Measurements from ENCODE around the gene EXO5. TPM values are rescaled to one million over a fixed set of nuclear protein-coding genes. Genes with fewer than 3 reads are reported as not detected.
"Not testable (repeated sequence)": the region's sequence is repeated elsewhere in the genome, so short reads cannot be mapped to it uniquely, and the experiment has no call there.

EXO5 gene
- total and polyA plus RNA-seq, 2 donors (not counting 1 experiment from before 2014, with no cell fraction given): 9.0 to 11.1 TPM

DNA sequence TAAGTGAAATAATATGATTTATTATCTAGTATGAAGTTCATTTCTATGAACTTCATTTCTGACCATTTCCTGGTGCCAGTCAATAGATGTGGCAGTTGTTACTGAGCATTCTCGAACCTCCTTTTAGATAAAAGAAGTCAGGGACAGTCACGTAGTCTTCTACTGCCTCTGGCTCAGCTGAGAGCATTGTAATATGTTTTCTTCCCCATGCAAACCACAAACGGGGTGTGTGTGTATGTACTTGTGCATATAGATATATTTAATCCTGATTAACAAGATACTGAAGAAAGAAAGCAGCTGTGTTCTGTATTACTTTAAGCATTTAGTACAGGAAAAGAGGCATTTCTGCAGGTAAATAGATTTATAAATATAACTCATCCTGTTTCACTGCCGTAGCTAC, 44.5 kb downstream of the EXO5 start:
- Histone ChIP-seq H3K4me3 (replicated peaks in 1 of 4; ENCODE audit: control extremely low read depth in 1 of 4, insufficient read depth in 1 of 4, low read depth in 3 of 4, low read length in 4 of 4) (no peak overlapping the region), H3K4me1 (ENCODE audit: control insufficient read depth, extremely low read depth, insufficient read depth, low read length) (no peaks in the 10 kb centered on the region), H3K27me3 (ENCODE audit: control insufficient read depth, insufficient read depth, low read length) (no peaks in the 10 kb centered on the region), H3K4me2 (ENCODE audit: extremely low read depth, insufficient read depth, low read length) (no peak overlapping the region), H3K9me3 (ENCODE audit: control insufficient read depth, insufficient read depth, low read depth, low read length) (no peaks in the 10 kb centered on the region), H3K36me3 (ENCODE audit: control insufficient read depth, insufficient read depth, low read length) (no peaks in the 10 kb centered on the region), H4K20me1 (ENCODE audit: control insufficient read depth, extremely low read depth, insufficient read depth, low read length) (no peaks in the 10 kb centered on the region), H3K27ac (ENCODE audit: insufficient read depth, low read length) (no peak overlapping the region), H3K9ac (ENCODE audit: insufficient read depth, low read length) (no peak overlapping the region), H3K79me2 (ENCODE audit: control insufficient read depth, insufficient read depth, low read length) (no peaks in the 10 kb centered on the region), H2AFZ (ENCODE audit: low read length) (no peak overlapping the region)
- no peak for DNase-seq (ENCODE audit: low read depth in 2 of 2)
- TF ChIP-seq, protein P1, sequence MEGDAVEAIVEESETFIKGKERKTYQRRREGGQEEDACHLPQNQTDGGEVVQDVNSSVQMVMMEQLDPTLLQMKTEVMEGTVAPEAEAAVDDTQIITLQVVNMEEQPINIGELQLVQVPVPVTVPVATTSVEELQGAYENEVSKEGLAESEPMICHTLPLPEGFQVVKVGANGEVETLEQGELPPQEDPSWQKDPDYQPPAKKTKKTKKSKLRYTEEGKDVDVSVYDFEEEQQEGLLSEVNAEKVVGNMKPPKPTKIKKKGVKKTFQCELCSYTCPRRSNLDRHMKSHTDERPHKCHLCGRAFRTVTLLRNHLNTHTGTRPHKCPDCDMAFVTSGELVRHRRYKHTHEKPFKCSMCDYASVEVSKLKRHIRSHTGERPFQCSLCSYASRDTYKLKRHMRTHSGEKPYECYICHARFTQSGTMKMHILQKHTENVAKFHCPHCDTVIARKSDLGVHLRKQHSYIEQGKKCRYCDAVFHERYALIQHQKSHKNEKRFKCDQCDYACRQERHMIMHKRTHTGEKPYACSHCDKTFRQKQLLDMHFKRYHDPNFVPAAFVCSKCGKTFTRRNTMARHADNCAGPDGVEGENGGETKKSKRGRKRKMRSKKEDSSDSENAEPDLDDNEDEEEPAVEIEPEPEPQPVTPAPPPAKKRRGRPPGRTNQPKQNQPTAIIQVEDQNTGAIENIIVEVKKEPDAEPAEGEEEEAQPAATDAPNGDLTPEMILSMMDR (conservative IDR thresholded peaks at IDR 0.05 in 1 of 2, IDR thresholded peaks at IDR 0.05 in 1 of 2; ENCODE audit: low read depth in 1 of 2, low read length in 2 of 2): no peak
- TF ChIP-seq EZH2 (IDR thresholded peaks at IDR 0.05; ENCODE audit: low read length, missing control alignments): no peak

- not testable (repeated sequence) for H3K27me3 ChIP-seq (ENCODE audit: control insufficient read depth, insufficient read depth, low read length); H3K4me1 ChIP-seq (ENCODE audit: control insufficient read depth, extremely low read depth, insufficient read depth, low read length); H2AFZ ChIP-seq (ENCODE audit: low read length); H4K20me1 ChIP-seq (ENCODE audit: control insufficient read depth, extremely low read depth, insufficient read depth, low read length); H3K4me2 ChIP-seq (ENCODE audit: extremely low read depth, insufficient read depth, low read length); H3K27ac ChIP-seq (ENCODE audit: insufficient read depth, low read length); H3K79me2 ChIP-seq (ENCODE audit: control insufficient read depth, insufficient read depth, low read length); H3K36me3 ChIP-seq (ENCODE audit: control insufficient read depth, insufficient read depth, low read length); H3K9ac ChIP-seq (ENCODE audit: insufficient read depth, low read length); H3K9me3 ChIP-seq (ENCODE audit: control insufficient read depth, insufficient read depth, low read depth, low read length); H3K4me3 ChIP-seq (replicated peaks in 1 of 4; ENCODE audit: control extremely low read depth in 1 of 4, insufficient read depth in 1 of 4, low read depth in 3 of 4, low read length in 4 of 4); DNase-seq (ENCODE audit: low read depth in 2 of 2)
Observed at GRCh38 chr1:40554807-40555206, 46.2 kb downstream of the EXO5 start.

- no peaks in the 10 kb centered on the region for H3K79me2 ChIP-seq (ENCODE audit: control insufficient read depth, insufficient read depth, low read length)
- H3K9ac ChIP-seq (ENCODE audit: insufficient read depth, low read length): no peak overlapping the region
- H3K4me2 ChIP-seq (ENCODE audit: extremely low read depth, insufficient read depth, low read length): no peak overlapping the region
- TF ChIP-seq, protein P1 (conservative IDR thresholded peaks at IDR 0.05 in 1 of 2, IDR thresholded peaks at IDR 0.05 in 1 of 2; ENCODE audit: low read depth in 1 of 2, low read length in 2 of 2): no peak
- TF ChIP-seq EZH2 (IDR thresholded peaks at IDR 0.05; ENCODE audit: low read length, missing control alignments): no peak
- no peaks in the 10 kb centered on the region for H4K20me1 ChIP-seq (ENCODE audit: control insufficient read depth, extremely low read depth, insufficient read depth, low read length)
- DNase-seq (ENCODE audit: low read depth in 2 of 2): no peak
- no peak overlapping the region for H2AFZ ChIP-seq (ENCODE audit: low read length)
- H3K27me3 ChIP-seq (ENCODE audit: control insufficient read depth, insufficient read depth, low read length): no peaks in the 10 kb centered on the region
- H3K27ac ChIP-seq (ENCODE audit: insufficient read depth, low read length): no peak overlapping the region
- no peaks in the 10 kb centered on the region for H3K36me3 ChIP-seq (ENCODE audit: control insufficient read depth, insufficient read depth, low read length)
- H3K4me3 ChIP-seq (replicated peaks in 1 of 4; ENCODE audit: control extremely low read depth in 1 of 4, insufficient read depth in 1 of 4, low read depth in 3 of 4, low read length in 4 of 4): no peak overlapping the region
- H3K4me1 ChIP-seq (ENCODE audit: control insufficient read depth, extremely low read depth, insufficient read depth, low read length): no peaks in the 10 kb centered on the region
- no peaks in the 10 kb centered on the region for H3K9me3 ChIP-seq (ENCODE audit: control insufficient read depth, insufficient read depth, low read depth, low read length)
Observed at GRCh38 chr1:40556121-40556520, 47.6 kb downstream of the EXO5 start.

DNA sequence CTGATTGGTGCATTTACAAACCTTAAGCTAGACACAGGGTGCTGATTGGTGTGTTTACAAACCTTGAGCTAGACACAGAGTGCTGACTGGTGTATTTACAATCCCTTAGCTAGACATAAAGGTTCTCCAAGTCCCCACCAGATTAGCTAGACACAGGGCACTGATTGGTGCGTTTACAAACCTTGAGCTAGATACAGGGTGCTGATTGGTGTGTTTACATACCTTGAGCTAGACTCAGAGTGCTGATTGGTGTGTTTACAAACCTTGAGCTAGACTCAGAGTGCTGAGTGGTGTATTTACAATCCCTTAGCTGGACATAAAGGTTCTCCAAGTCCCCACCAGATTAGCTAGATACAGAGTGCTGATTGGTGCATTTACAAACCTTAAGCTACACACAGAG, 49.7 kb downstream of the EXO5 start:
- H3K4me2 ChIP-seq (ENCODE audit: extremely low read depth, insufficient read depth, low read length); H3K27me3 ChIP-seq (ENCODE audit: control insufficient read depth, insufficient read depth, low read length); H3K4me1 ChIP-seq (ENCODE audit: control insufficient read depth, extremely low read depth, insufficient read depth, low read length); H3K27ac ChIP-seq (ENCODE audit: insufficient read depth, low read length); H2AFZ ChIP-seq (ENCODE audit: low read length); H3K36me3 ChIP-seq (ENCODE audit: control insufficient read depth, insufficient read depth, low read length); H3K4me3 ChIP-seq (replicated peaks in 1 of 4; ENCODE audit: control extremely low read depth in 1 of 4, insufficient read depth in 1 of 4, low read depth in 3 of 4, low read length in 4 of 4); H4K20me1 ChIP-seq (ENCODE audit: control insufficient read depth, extremely low read depth, insufficient read depth, low read length); H3K9ac ChIP-seq (ENCODE audit: insufficient read depth, low read length); H3K79me2 ChIP-seq (ENCODE audit: control insufficient read depth, insufficient read depth, low read length); H3K9me3 ChIP-seq (ENCODE audit: control insufficient read depth, insufficient read depth, low read depth, low read length); DNase-seq (ENCODE audit: low read depth in 2 of 2): not testable (repeated sequence)
